22Rv1 (cell line): ENCODE results near the gene TRIO.

Source experiments
- CTCF ChIP-seq: fragments of 450-650 bp; IDR thresholded peaks from 2 replicates; pipeline ENCODE4 v1.5.1; 2017; ENCODE audit warnings: mild to moderate bottlenecking
- ZFX ChIP-seq: fragments of 450-650 bp; IDR thresholded peaks from 2 replicates; pipeline ENCODE4 v1.6.1; 2017; ENCODE audit warnings: antibody characterized with exemption, borderline replicate concordance

- TF ChIP-seq CTCF (no peak), ZFX (no peak)
These were observed 8.4 kb upstream of the TRIO start for GRCh38 chr5:14134771-14135170.
